Gastroesophageal sphincter (tissue), 3 donors: ENCODE measurements around the gene C5AR2.

ENCODE experiments used
- EP300 ChIP-seq: sonication (generic); formaldehyde crosslinking; IDR thresholded peaks from one replicate; pipeline ENCODE4 v1.6.1; 2017; ENCODE audit warnings: antibody characterized with exemption, mild to moderate bottlenecking
- POLR2A ChIP-seq, 2 donors: fragments of 450-650 bp; IDR thresholded peaks; one replicate each; pipeline ENCODE4 v1.6.1; 2017; ENCODE audit warnings: antibody characterized with exemption in 2 of 2, mild to moderate bottlenecking in 2 of 2, moderate library complexity in 1 of 2
- POLR2AphosphoS5 ChIP-seq: sonication (generic); formaldehyde crosslinking; IDR thresholded peaks from one replicate; pipeline ENCODE4 v1.6.1; 2017; ENCODE audit warnings: antibody characterized with exemption
- TF ChIP-seq, protein P1 (sequence below), 4 experiments: fragments of 200-600 bp in 2 of 4; fragments of 450-650 bp in 2 of 4; sonication (generic) in 1 of 4; IDR thresholded peaks; one replicate each; pipeline ENCODE4 v1.5.1; 2017 to 2019; ENCODE audit warnings: antibody characterized with exemption in 4 of 4, mild to moderate bottlenecking in 2 of 4, moderate library complexity in 2 of 4

DNA sequence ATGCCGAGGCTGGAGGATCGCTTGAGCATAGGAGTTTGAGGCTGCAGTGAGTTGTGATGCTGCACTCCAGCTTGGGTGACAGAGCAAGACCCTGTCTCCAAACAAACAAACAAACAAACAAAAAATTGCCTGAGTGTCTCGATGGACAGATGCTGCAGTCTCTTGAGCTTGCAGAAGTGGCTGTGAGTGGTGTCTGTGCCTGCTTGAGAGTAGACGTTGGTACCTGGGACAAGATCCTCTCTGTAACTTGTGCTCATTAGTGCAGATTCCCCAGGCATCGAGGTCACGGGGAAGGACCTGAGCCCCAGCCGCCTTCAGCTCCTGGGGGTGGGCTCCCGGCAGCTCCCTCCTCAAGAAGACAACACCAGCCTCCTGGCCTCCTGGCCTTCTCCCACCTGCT, 8.6 kb upstream of the C5AR2 start:
- TF ChIP-seq, protein P1, sequence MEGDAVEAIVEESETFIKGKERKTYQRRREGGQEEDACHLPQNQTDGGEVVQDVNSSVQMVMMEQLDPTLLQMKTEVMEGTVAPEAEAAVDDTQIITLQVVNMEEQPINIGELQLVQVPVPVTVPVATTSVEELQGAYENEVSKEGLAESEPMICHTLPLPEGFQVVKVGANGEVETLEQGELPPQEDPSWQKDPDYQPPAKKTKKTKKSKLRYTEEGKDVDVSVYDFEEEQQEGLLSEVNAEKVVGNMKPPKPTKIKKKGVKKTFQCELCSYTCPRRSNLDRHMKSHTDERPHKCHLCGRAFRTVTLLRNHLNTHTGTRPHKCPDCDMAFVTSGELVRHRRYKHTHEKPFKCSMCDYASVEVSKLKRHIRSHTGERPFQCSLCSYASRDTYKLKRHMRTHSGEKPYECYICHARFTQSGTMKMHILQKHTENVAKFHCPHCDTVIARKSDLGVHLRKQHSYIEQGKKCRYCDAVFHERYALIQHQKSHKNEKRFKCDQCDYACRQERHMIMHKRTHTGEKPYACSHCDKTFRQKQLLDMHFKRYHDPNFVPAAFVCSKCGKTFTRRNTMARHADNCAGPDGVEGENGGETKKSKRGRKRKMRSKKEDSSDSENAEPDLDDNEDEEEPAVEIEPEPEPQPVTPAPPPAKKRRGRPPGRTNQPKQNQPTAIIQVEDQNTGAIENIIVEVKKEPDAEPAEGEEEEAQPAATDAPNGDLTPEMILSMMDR (IDR thresholded peaks at IDR 0.05): no peak
- TF ChIP-seq POLR2A (IDR thresholded peaks at IDR 0.05) (no peak), EP300 (no peak), POLR2AphosphoS5 (no peak)
